ENCODE results near the gene SLC37A3. TPM values are rescaled to one million over a fixed set of nuclear protein-coding genes. Genes with fewer than 3 reads are reported as not detected.

SLC37A3 gene
- total and polyA plus RNA-seq, 9 donors: 30.6 to 74.6 (median 39.4) TPM

GRCh38 chr7:140393756-140394306 is 4.5 kb downstream of the SLC37A3 start:
- 96 to 98% (median 96%) methylated on average over 12 of the region's 12 CpGs for WGBS, 3 donors
- peaks cover 2% of the 10 kb centered on the region for H3K4me1 ChIP-seq (ENCODE audit: insufficient read depth)
- H3K27ac ChIP-seq: no peak overlapping the region
- intact Hi-C loops (cut with DNase I): no loop called here
- no peak overlapping the region for H3K4me3 ChIP-seq
- no peaks in the 10 kb centered on the region for H3K36me3 ChIP-seq
- no peaks in the 10 kb centered on the region for H3K27me3 ChIP-seq
- no peaks in the 10 kb centered on the region for H3K9me3 ChIP-seq
- DNase-seq: no peak
- TF ChIP-seq EP300 (IDR thresholded peaks at IDR 0.05): no peak
- no peak for TF ChIP-seq POLR2A (IDR thresholded peaks at IDR 0.05)
- no peak for TF ChIP-seq CTCF (IDR thresholded peaks at IDR 0.05)

GRCh38 chr7:140391634-140392033 is 6.7 kb downstream of the SLC37A3 start:
- H3K27ac ChIP-seq: no peak overlapping the region
- H3K27me3 ChIP-seq: no peaks in the 10 kb centered on the region
- TF ChIP-seq POLR2A (IDR thresholded peaks at IDR 0.05): no peak
- no peaks in the 10 kb centered on the region for H3K36me3 ChIP-seq
- H3K9me3 ChIP-seq: no peaks in the 10 kb centered on the region
- H3K4me1 ChIP-seq (ENCODE audit: insufficient read depth): no peaks in the 10 kb centered on the region
- H3K4me3 ChIP-seq: no peak overlapping the region
- DNase-seq: no peak
- 62 to 78% (median 64%) methylated on average over 1 of the region's 1 CpG for WGBS, 3 donors
- intact Hi-C loops (cut with DNase I): no loop called here

- DNase-seq: no peak
- no peaks in the 10 kb centered on the region for H3K9me3 ChIP-seq
- H3K27me3 ChIP-seq: no peaks in the 10 kb centered on the region
- H3K36me3 ChIP-seq: no peaks in the 10 kb centered on the region
- H3K27ac ChIP-seq: no peak overlapping the region
- TF ChIP-seq CTCF (IDR thresholded peaks at IDR 0.05) (no peak), EP300 (IDR thresholded peaks at IDR 0.05) (no peak), POLR2A (IDR thresholded peaks at IDR 0.05) (no peak)
- WGBS, 3 donors: 85 to 90% (median 87%) methylated on average over 8 of the region's 8 CpGs
- H3K4me1 ChIP-seq (ENCODE audit: insufficient read depth): no peaks in the 10 kb centered on the region
- intact Hi-C loops (cut with DNase I): no loop called here
- no peak overlapping the region for H3K4me3 ChIP-seq
Observed at GRCh38 chr7:140390466-140391190, 7.7 kb downstream of the SLC37A3 start.

GRCh38 chr7:140390034-140390433 is 8.3 kb downstream of the SLC37A3 start:
- intact Hi-C loops (cut with DNase I): no loop called here
- Histone ChIP-seq H3K36me3 (no peaks in the 10 kb centered on the region), H3K4me3 (no peak overlapping the region), H3K4me1 (ENCODE audit: insufficient read depth) (no peaks in the 10 kb centered on the region), H3K9me3 (no peaks in the 10 kb centered on the region), H3K27me3 (no peaks in the 10 kb centered on the region), H3K27ac (no peak overlapping the region)
- 81 to 88% (median 81%) methylated on average over 4 of the region's 4 CpGs for WGBS, 3 donors
- TF ChIP-seq CTCF (IDR thresholded peaks at IDR 0.05): no peak
- no peak for TF ChIP-seq EP300 (IDR thresholded peaks at IDR 0.05)
- TF ChIP-seq POLR2A (IDR thresholded peaks at IDR 0.05): no peak
- DNase-seq: no peak

GRCh38 chr7:140389445-140389844 is 8.9 kb downstream of the SLC37A3 start:
- intact Hi-C loops (cut with DNase I): no loop called here
- Histone ChIP-seq H3K27me3 (no peaks in the 10 kb centered on the region), H3K4me3 (no peak overlapping the region), H3K27ac (no peak overlapping the region), H3K9me3 (no peaks in the 10 kb centered on the region), H3K36me3 (no peaks in the 10 kb centered on the region), H3K4me1 (ENCODE audit: insufficient read depth) (no peaks in the 10 kb centered on the region)
- no peak for DNase-seq
- WGBS, 3 donors: 89 to 91% (median 90%) methylated on average over 10 of the region's 10 CpGs
- no peak for TF ChIP-seq EP300 (IDR thresholded peaks at IDR 0.05)
- TF ChIP-seq POLR2A (IDR thresholded peaks at IDR 0.05): no peak
- no peak for TF ChIP-seq CTCF (IDR thresholded peaks at IDR 0.05)

All from ovary (tissue), 9 donors.